DMS 273 (cell line): ENCODE data around the gene BAIAP2L1.

ENCODE experiments used
- DNase-seq: peaks from one replicate; lab custom pipeline; 2025; ENCODE audit not compliant: unreplicated experiment; lab: John Stamatoyannopoulos, UW

The BAIAP2L1 gene

GRCh38 chr7:98295467-98296192, 105.3 kb downstream of the BAIAP2L1 start:
- DNase-seq: peak; percentile 36

- DNase-seq: peak; percentile 93
These were observed 106.0 kb downstream of the BAIAP2L1 start for GRCh38 chr7:98294798-98295382.

GRCh38 chr7:98294326-98294725, 106.6 kb downstream of the BAIAP2L1 start:
- no peak for DNase-seq

GRCh38 chr7:98293746-98294145, 107.1 kb downstream of the BAIAP2L1 start:
- no peak for DNase-seq

GRCh38 chr7:98293265-98293664, 107.6 kb downstream of the BAIAP2L1 start:
- no peak for DNase-seq

- DNase-seq: peak; percentile 54
These were observed 109.2 kb downstream of the BAIAP2L1 start for GRCh38 chr7:98291717-98292116.

- no peak for DNase-seq
These were observed 111.5 kb downstream of the BAIAP2L1 start for GRCh38 chr7:98289333-98289875.

- DNase-seq: no peak
These were observed 112.6 kb downstream of the BAIAP2L1 start for GRCh38 chr7:98288064-98288823.

- no peak for DNase-seq
These were observed 113.4 kb downstream of the BAIAP2L1 start for GRCh38 chr7:98287486-98287959.

- no peak for DNase-seq
These were observed 114.0 kb downstream of the BAIAP2L1 start for GRCh38 chr7:98286701-98287485.

- no peak for DNase-seq
These were observed 114.8 kb downstream of the BAIAP2L1 start for GRCh38 chr7:98286093-98286539.

- no peak for DNase-seq
These were observed 115.5 kb downstream of the BAIAP2L1 start for GRCh38 chr7:98285157-98286092.

- no peak for DNase-seq
These were observed 116.4 kb downstream of the BAIAP2L1 start for GRCh38 chr7:98284335-98285036.

GRCh38 chr7:98283887-98284222, 117.0 kb downstream of the BAIAP2L1 start:
- no peak for DNase-seq

GRCh38 chr7:98283127-98283886, 117.6 kb downstream of the BAIAP2L1 start:
- no peak for DNase-seq

GRCh38 chr7:98282703-98283102, 118.2 kb downstream of the BAIAP2L1 start:
- DNase-seq: no peak

GRCh38 chr7:98281757-98282606, 118.9 kb downstream of the BAIAP2L1 start:
- DNase-seq: peak; percentile 73
